GM06990 (cell line): ENCODE results near the gene GDPD5.
"Not testable (repeated sequence)": the region's sequence is repeated elsewhere in the genome, so short reads cannot be mapped to it uniquely, and the experiment has no call there.

Source experiments
- DNase-seq: peaks from one replicate; pipeline ENCODE4 v3.0.0-alpha.2; 2011; ENCODE audit not compliant: insufficient read length; ENCODE audit errors: extremely low read depth
- H3K27me3 ChIP-seq: replicated peaks from 2 replicates; pipeline ENCODE4 v1.6.0; 2011; ENCODE audit warnings: low read length; ENCODE audit not compliant: control insufficient read depth, insufficient read depth
- H3K36me3 ChIP-seq: 2 replicates; pipeline ENCODE4 v1.5.1; 2011; ENCODE audit warnings: low read length; ENCODE audit not compliant: control insufficient read depth, insufficient read depth
- H3K4me3 ChIP-seq: replicated peaks from 2 replicates; pipeline ENCODE4 v1.5.1; 2011; ENCODE audit warnings: low read depth, mild to moderate bottlenecking, control low read depth, low read length
- TF ChIP-seq, protein P1 (sequence below): IDR thresholded peaks from 2 replicates; pipeline ENCODE4 v1.5.1; 2011; ENCODE audit warnings: low read length, control low read depth, mild to moderate bottlenecking, inconsistent platforms; ENCODE audit not compliant: insufficient read depth, poor library complexity, severe bottlenecking

The GDPD5 gene

GRCh38 chr11:75422248-75423231 lies 103.2 kb downstream of the GDPD5 start:
- H3K36me3 ChIP-seq = peaks cover 6% of the 10 kb centered on the region
- TF ChIP-seq, protein P1, sequence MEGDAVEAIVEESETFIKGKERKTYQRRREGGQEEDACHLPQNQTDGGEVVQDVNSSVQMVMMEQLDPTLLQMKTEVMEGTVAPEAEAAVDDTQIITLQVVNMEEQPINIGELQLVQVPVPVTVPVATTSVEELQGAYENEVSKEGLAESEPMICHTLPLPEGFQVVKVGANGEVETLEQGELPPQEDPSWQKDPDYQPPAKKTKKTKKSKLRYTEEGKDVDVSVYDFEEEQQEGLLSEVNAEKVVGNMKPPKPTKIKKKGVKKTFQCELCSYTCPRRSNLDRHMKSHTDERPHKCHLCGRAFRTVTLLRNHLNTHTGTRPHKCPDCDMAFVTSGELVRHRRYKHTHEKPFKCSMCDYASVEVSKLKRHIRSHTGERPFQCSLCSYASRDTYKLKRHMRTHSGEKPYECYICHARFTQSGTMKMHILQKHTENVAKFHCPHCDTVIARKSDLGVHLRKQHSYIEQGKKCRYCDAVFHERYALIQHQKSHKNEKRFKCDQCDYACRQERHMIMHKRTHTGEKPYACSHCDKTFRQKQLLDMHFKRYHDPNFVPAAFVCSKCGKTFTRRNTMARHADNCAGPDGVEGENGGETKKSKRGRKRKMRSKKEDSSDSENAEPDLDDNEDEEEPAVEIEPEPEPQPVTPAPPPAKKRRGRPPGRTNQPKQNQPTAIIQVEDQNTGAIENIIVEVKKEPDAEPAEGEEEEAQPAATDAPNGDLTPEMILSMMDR = no peak
- no peaks in the 10 kb centered on the region for H3K27me3 ChIP-seq
- no peak for DNase-seq
- no peak overlapping the region for H3K4me3 ChIP-seq

GRCh38 chr11:75421902-75422247 lies 103.9 kb downstream of the GDPD5 start:
- H3K36me3 ChIP-seq = peaks cover 6% of the 10 kb centered on the region
- DNase-seq = no peak
- TF ChIP-seq, protein P1 = no peak
- no peak overlapping the region for H3K4me3 ChIP-seq
- H3K27me3 ChIP-seq = no peaks in the 10 kb centered on the region

GRCh38 chr11:75421035-75421602 lies 104.6 kb downstream of the GDPD5 start:
- Histone ChIP-seq H3K36me3 (peaks cover 6% of the 10 kb centered on the region), H3K27me3 (no peaks in the 10 kb centered on the region), H3K4me3 (no peak overlapping the region)
- no peak for DNase-seq
- TF ChIP-seq, protein P1 = no peak

- H3K4me3 ChIP-seq = no peak overlapping the region
- TF ChIP-seq, protein P1 = no peak
- H3K27me3 ChIP-seq = no peaks in the 10 kb centered on the region
- no peak for DNase-seq
- peaks cover 6% of the 10 kb centered on the region for H3K36me3 ChIP-seq
Measured at GRCh38 chr11:75420224-75421034, 105.3 kb downstream of the GDPD5 start.

GRCh38 chr11:75413864-75414263 lies 111.9 kb downstream of the GDPD5 start:
- peaks cover 21% of the 10 kb centered on the region for H3K36me3 ChIP-seq
- H3K4me3 ChIP-seq = no peak overlapping the region
- DNase-seq = no peak
- no peaks in the 10 kb centered on the region for H3K27me3 ChIP-seq
- TF ChIP-seq, protein P1 = no peak

- H3K36me3 ChIP-seq = peaks cover 21% of the 10 kb centered on the region
- not testable (repeated sequence) for H3K27me3 ChIP-seq, DNase-seq, H3K4me3 ChIP-seq
Measured at GRCh38 chr11:75413146-75413545, 112.6 kb downstream of the GDPD5 start.

DNA sequence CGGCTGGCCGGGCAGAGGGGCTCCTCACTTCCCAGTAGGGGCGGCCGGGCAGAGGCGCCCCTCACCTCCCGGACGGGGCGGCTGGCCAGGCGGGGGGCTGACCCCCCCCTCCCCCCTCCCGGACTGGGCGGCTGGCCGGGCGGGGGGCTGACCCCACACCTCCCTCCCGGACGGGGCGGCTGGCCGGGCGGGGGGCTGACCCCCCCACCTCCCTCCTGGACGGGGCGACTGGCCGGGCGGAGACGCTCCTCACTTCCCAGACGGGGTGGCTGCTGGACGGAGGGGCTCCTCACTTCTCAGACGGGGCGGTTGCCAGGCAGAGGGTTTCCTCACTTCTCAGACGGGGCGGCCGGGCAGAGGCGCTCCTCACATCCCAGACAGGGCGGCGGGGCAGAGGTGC lies 115.8 kb downstream of the GDPD5 start:
- not testable (repeated sequence) for H3K27me3 ChIP-seq, DNase-seq, H3K4me3 ChIP-seq
- peaks cover 25% of the 10 kb centered on the region for H3K36me3 ChIP-seq
